ENCODE data around the gene VDR.
"Not testable (repeated sequence)": the region's sequence is repeated elsewhere in the genome, so short reads cannot be mapped to it uniquely, and the experiment has no call there.

VDR gene

GRCh38 chr12:47843226-47843980 is 61.4 kb downstream of the VDR start:
- peak; percentile 33 for DNase-seq

GRCh38 chr12:47842543-47842942 is 62.3 kb downstream of the VDR start:
- not testable (repeated sequence) for DNase-seq

GRCh38 chr12:47841910-47842309 is 62.9 kb downstream of the VDR start:
- no peak for DNase-seq

- DNase-seq = no peak
Measured at GRCh38 chr12:47841501-47841900, 63.3 kb downstream of the VDR start.

- DNase-seq = no peak
Measured at GRCh38 chr12:47840571-47840970, 64.2 kb downstream of the VDR start.

GRCh38 chr12:47839214-47839876 is 65.4 kb downstream of the VDR start:
- DNase-seq = peak; percentile 30

- peak; percentile 46 for DNase-seq
Measured at GRCh38 chr12:47838286-47838931, 66.4 kb downstream of the VDR start.

GRCh38 chr12:47837190-47838171 is 67.3 kb downstream of the VDR start:
- peak; percentile 71 for DNase-seq

GRCh38 chr12:47835831-47836155 is 69.0 kb downstream of the VDR start:
- DNase-seq = no peak

GRCh38 chr12:47835006-47835830 is 69.6 kb downstream of the VDR start:
- DNase-seq = no peak

GRCh38 chr12:47834199-47834903 is 70.4 kb downstream of the VDR start:
- DNase-seq = no peak

GRCh38 chr12:47833591-47834012 is 71.2 kb downstream of the VDR start:
- DNase-seq = no peak

- no peak for DNase-seq
Measured at GRCh38 chr12:47832263-47832933, 72.4 kb downstream of the VDR start.

GRCh38 chr12:47829584-47829983 is 75.2 kb downstream of the VDR start:
- DNase-seq = no peak

- no peak for DNase-seq
Measured at GRCh38 chr12:47828976-47829482, 75.8 kb downstream of the VDR start.

GRCh38 chr12:47828008-47828975 is 76.5 kb downstream of the VDR start:
- no peak for DNase-seq

GRCh38 chr12:47825173-47825639 is 79.6 kb downstream of the VDR start:
- DNase-seq = no peak

GRCh38 chr12:47824635-47825034 is 80.2 kb downstream of the VDR start:
- DNase-seq = no peak

- DNase-seq = no peak
Measured at GRCh38 chr12:47824198-47824597, 80.6 kb downstream of the VDR start.
